Stimulated activated CD8-positive, alpha-beta memory T cell treated with anti-CD3 and anti-CD28 coated beads, Interleukin-15, amount 100 ng/mL, for 48 hours (primary cell): Measurements from ENCODE around the gene NUCB1.
"Not testable (repeated sequence)": the region's sequence is repeated elsewhere in the genome, so short reads cannot be mapped to it uniquely, and the experiment has no call there.

ENCODE experiments used
- DNase-seq, 2 donors: peaks; one replicate each; pipeline ENCODE4 v3.0.0-alpha.2; 2020; ENCODE audit warnings: low read depth in 2 of 2

NUCB1 gene

GRCh38 chr19:48899781-48900476, at the start of gene NUCB1:
Gene NUCB1 (plus strand): TSS chr19:48900312. CDS start chr19:48900797, 485 bp downstream.
- DNase-seq: peak; percentile 98 to 99

- no peak for DNase-seq
Observed at GRCh38 chr19:48852292-48852691, 47.8 kb upstream of the NUCB1 start.

- no peak for DNase-seq
Observed at GRCh38 chr19:48853483-48853882, 46.6 kb upstream of the NUCB1 start.

- DNase-seq: no peak
Observed at GRCh38 chr19:48854103-48854502, 46.0 kb upstream of the NUCB1 start.

GRCh38 chr19:48856921-48857320, 43.2 kb upstream of the NUCB1 start:
- DNase-seq: no peak

- peak; percentile 61 to 74 for DNase-seq
Observed at GRCh38 chr19:48858984-48859710, 41.0 kb upstream of the NUCB1 start.

- no peak for DNase-seq
Observed at GRCh38 chr19:48859711-48860572, 40.2 kb upstream of the NUCB1 start.

- no peak for DNase-seq
Observed at GRCh38 chr19:48861313-48861712, 38.8 kb upstream of the NUCB1 start.

- no peak for DNase-seq
Observed at GRCh38 chr19:48862827-48863226, 37.3 kb upstream of the NUCB1 start.

GRCh38 chr19:48866692-48867091, 33.4 kb upstream of the NUCB1 start:
- no peak for DNase-seq

GRCh38 chr19:48867123-48867745, 32.9 kb upstream of the NUCB1 start:
- DNase-seq: no peak

- DNase-seq: no peak
Observed at GRCh38 chr19:48867746-48868113, 32.4 kb upstream of the NUCB1 start.

- no peak for DNase-seq
Observed at GRCh38 chr19:48868114-48868886, 31.8 kb upstream of the NUCB1 start, which contains the start of gene PLEKHA4. Gene PLEKHA4 (minus strand): TSS chr19:48868617. CDS start chr19:48867620, 997 bp downstream.

GRCh38 chr19:48870048-48870447, 30.1 kb upstream of the NUCB1 start:
- no peak for DNase-seq

- not testable (repeated sequence) for DNase-seq
Observed at GRCh38 chr19:48871471-48872181, 28.5 kb upstream of the NUCB1 start.

GRCh38 chr19:48872182-48872883, 27.8 kb upstream of the NUCB1 start, which contains the start of gene PPP1R15A:
Gene PPP1R15A (plus strand): TSS chr19:48872421. CDS start chr19:48873234, 813 bp downstream.
- peak; percentile 94 to 97 for DNase-seq

GRCh38 chr19:48872884-48873475, 27.1 kb upstream of the NUCB1 start:
- peak; percentile 53 to 65 for DNase-seq

- no peak for DNase-seq
Observed at GRCh38 chr19:48873476-48874302, 26.4 kb upstream of the NUCB1 start.
